Chondrocyte (in vitro differentiated cells): Measurements from ENCODE around the gene PTTG1. TPM values are rescaled to one million over a fixed set of nuclear protein-coding genes. Genes with fewer than 3 reads are reported as not detected.

Experiments
- DNase-seq: peaks from one replicate; pipeline ENCODE4 v3.0.0; 2021; ENCODE audit warnings: mixed read lengths, low spot score
- H3K27ac Mint-ChIP-seq: one replicate; pipeline ENCODE4 v1.8.0; 2021; ENCODE audit warnings: mild to moderate bottlenecking, moderate library complexity, mixed read lengths; ENCODE audit not compliant: unreplicated experiment
- H3K27me3 Mint-ChIP-seq: 2 replicates; pipeline ENCODE4 v1.8.0; 2021; ENCODE audit warnings: low read depth, mixed read lengths
- H3K36me3 Mint-ChIP-seq: 2 replicates; pipeline ENCODE4 v1.8.0; 2021; ENCODE audit warnings: low read depth, mixed read lengths
- H3K4me1 Mint-ChIP-seq: 2 replicates; pipeline ENCODE4 v1.8.0; 2021; ENCODE audit warnings: low read depth, mild to moderate bottlenecking, mixed read lengths
- H3K4me3 Mint-ChIP-seq: one replicate; pipeline ENCODE4 v1.8.0; 2021; ENCODE audit warnings: mild to moderate bottlenecking, moderate library complexity, mixed read lengths; ENCODE audit not compliant: unreplicated experiment
- H3K9me3 Mint-ChIP-seq: 2 replicates; pipeline ENCODE4 v1.8.0; 2021; ENCODE audit warnings: low read depth, mixed read lengths
- total RNA-seq: library from RNA; stranded (reverse); gene quantifications from 3 replicates; pipeline ENCODE4 v1.2.1, GENCODE V29; 2021
- TF ChIP-seq, protein P1 (sequence below): fragments of 200-600 bp; sonication (generic); IDR thresholded peaks from 2 replicates; pipeline ENCODE4 v1.5.0; 2021; ENCODE audit warnings: antibody characterized with exemption, mild to moderate bottlenecking, moderate library complexity

The PTTG1 gene
- total RNA-seq, 1 donor from 2014 or later: 15.5 TPM

DNA sequence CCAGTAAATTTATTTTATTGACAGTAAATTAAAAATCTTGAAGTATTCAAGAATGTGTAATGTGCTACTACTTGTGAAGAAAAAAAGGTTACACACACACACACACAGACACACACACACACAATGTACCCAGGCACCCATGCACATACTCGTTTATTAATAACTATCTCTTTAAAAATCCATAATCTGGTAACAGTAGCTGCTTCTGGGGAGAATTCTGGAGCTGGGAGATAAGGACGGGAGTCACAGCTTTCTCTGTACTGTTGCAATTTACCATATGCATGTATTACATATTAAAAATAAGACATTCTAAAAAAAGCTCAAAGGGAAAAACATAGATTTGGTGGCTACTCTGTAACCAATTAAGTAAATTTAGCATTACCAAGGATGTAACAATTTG lies 43.3 kb upstream of the PTTG1 start:
- H3K4me1 Mint-ChIP-seq: peaks cover 2% of the 10 kb centered on the region
- no peaks in the 10 kb centered on the region for H3K36me3 Mint-ChIP-seq
- H3K4me3 Mint-ChIP-seq: no peak overlapping the region
- no peak overlapping the region for H3K27ac Mint-ChIP-seq
- H3K9me3 Mint-ChIP-seq: no peaks in the 10 kb centered on the region
- DNase-seq: no peak
- TF ChIP-seq, protein P1, sequence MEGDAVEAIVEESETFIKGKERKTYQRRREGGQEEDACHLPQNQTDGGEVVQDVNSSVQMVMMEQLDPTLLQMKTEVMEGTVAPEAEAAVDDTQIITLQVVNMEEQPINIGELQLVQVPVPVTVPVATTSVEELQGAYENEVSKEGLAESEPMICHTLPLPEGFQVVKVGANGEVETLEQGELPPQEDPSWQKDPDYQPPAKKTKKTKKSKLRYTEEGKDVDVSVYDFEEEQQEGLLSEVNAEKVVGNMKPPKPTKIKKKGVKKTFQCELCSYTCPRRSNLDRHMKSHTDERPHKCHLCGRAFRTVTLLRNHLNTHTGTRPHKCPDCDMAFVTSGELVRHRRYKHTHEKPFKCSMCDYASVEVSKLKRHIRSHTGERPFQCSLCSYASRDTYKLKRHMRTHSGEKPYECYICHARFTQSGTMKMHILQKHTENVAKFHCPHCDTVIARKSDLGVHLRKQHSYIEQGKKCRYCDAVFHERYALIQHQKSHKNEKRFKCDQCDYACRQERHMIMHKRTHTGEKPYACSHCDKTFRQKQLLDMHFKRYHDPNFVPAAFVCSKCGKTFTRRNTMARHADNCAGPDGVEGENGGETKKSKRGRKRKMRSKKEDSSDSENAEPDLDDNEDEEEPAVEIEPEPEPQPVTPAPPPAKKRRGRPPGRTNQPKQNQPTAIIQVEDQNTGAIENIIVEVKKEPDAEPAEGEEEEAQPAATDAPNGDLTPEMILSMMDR: no peak
- H3K27me3 Mint-ChIP-seq: peaks cover 16% of the 10 kb centered on the region

DNA sequence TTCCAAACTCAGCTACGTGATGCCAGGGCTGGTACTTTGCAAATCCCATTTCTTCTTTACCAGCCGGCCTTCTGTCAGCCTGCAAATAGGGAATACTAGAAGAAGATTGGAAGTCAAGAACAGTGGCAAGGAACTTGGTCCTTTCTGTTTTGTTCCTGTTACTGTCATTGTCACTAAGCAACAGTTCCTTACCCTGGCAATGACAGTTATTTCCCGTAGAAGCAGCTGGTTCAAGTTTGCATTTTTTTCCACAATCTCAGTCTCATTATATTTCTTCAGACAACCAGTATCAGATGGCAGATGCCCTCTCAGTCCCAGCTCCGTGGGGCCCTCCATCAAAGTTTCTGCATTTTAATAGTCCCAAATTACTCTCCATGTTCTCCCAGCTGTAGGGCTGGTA lies 42.1 kb upstream of the PTTG1 start:
- TF ChIP-seq, protein P1: no peak
- Mint-ChIP-seq H3K9me3 (no peaks in the 10 kb centered on the region), H3K27ac (no peak overlapping the region), H3K4me3 (no peak overlapping the region), H3K36me3 (no peaks in the 10 kb centered on the region), H3K27me3 (peaks cover 10% of the 10 kb centered on the region), H3K4me1 (peaks cover 2% of the 10 kb centered on the region)
- DNase-seq: no peak

GRCh38 chr5:160380041-160380440 lies 41.6 kb upstream of the PTTG1 start:
- no peak overlapping the region for H3K27ac Mint-ChIP-seq
- H3K9me3 Mint-ChIP-seq: no peaks in the 10 kb centered on the region
- H3K4me1 Mint-ChIP-seq: peaks cover 2% of the 10 kb centered on the region
- H3K36me3 Mint-ChIP-seq: no peaks in the 10 kb centered on the region
- H3K4me3 Mint-ChIP-seq: no peak overlapping the region
- TF ChIP-seq, protein P1: no peak
- H3K27me3 Mint-ChIP-seq: peaks cover 6% of the 10 kb centered on the region
- no peak for DNase-seq

DNA sequence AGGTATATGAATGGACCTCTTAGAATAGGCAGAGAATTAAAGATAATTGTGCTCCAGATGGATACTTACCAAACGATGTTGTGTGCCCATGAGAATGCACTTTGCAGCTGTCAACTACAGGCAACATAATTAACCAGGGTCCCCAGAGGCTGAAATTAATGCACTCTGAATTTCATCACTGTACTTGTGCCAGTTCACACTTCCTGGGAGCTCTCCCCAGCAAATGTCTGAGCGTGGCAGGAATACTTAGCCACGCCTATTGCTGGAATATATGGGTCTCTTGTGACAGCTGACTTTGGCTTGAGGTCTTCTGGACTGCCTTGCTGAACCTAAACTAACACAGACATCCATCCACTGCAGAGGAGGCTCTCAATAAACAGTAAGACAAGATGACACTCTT lies 39.3 kb upstream of the PTTG1 start:
- Mint-ChIP-seq H3K4me1 (peaks cover 2% of the 10 kb centered on the region), H3K27ac (no peak overlapping the region), H3K36me3 (peaks cover 2% of the 10 kb centered on the region), H3K9me3 (peaks cover under 1% of the 10 kb centered on the region), H3K4me3 (no peak overlapping the region), H3K27me3 (no peaks in the 10 kb centered on the region)
- TF ChIP-seq, protein P1: no peak
- no peak for DNase-seq

- peaks cover 10% of the 10 kb centered on the region for H3K9me3 Mint-ChIP-seq
- no peak overlapping the region for H3K4me3 Mint-ChIP-seq
- H3K27me3 Mint-ChIP-seq: no peaks in the 10 kb centered on the region
- H3K36me3 Mint-ChIP-seq: peaks cover 10% of the 10 kb centered on the region
- H3K27ac Mint-ChIP-seq: no peak overlapping the region
- TF ChIP-seq, protein P1: no peak
- peaks cover 1% of the 10 kb centered on the region for H3K4me1 Mint-ChIP-seq
- no peak for DNase-seq
Measured at GRCh38 chr5:160384681-160385080, 37.0 kb upstream of the PTTG1 start.
